GM18505 (cell line): ENCODE data around the gene PRRC2B.

ENCODE experiments used
- ATAC-seq: cut with Tn5 transposase; IDR thresholded peaks from one replicate; pipeline ENCODE4 v1.9.1; 2021; ENCODE audit not compliant: unreplicated experiment
- POLR2A ChIP-seq: IDR thresholded peaks from 4 replicates; pipeline ENCODE4 v1.6.1; 2011; ENCODE audit warnings: borderline replicate concordance; ENCODE audit not compliant: insufficient read depth, insufficient read length; ENCODE audit errors: extremely low read depth

PRRC2B gene

GRCh38 chr9:131407717-131408195 lies 13.9 kb downstream of the PRRC2B start:
- no peak for TF ChIP-seq POLR2A
- ATAC-seq = no peak

- no peak for TF ChIP-seq POLR2A
- no peak for ATAC-seq
Measured at GRCh38 chr9:131409458-131409992, 15.6 kb downstream of the PRRC2B start.

- ATAC-seq = no peak
Measured at GRCh38 chr9:131410044-131410491, 16.2 kb downstream of the PRRC2B start.

GRCh38 chr9:131411719-131412681 lies 18.1 kb downstream of the PRRC2B start:
- no peak for TF ChIP-seq POLR2A
- no peak for ATAC-seq

More at GRCh38 chr9:131410044-131410491, 16.2 kb downstream of the PRRC2B start:
- no peak for TF ChIP-seq POLR2A

GRCh38 chr9:131416509-131416908 lies 22.6 kb downstream of the PRRC2B start:
- no peak for TF ChIP-seq POLR2A
- no peak for ATAC-seq

GRCh38 chr9:131417264-131418142 lies 23.6 kb downstream of the PRRC2B start:
- ATAC-seq = no peak
- no peak for TF ChIP-seq POLR2A

GRCh38 chr9:131418143-131419025 lies 24.5 kb downstream of the PRRC2B start:
- ATAC-seq = no peak
- TF ChIP-seq POLR2A = no peak

DNA sequence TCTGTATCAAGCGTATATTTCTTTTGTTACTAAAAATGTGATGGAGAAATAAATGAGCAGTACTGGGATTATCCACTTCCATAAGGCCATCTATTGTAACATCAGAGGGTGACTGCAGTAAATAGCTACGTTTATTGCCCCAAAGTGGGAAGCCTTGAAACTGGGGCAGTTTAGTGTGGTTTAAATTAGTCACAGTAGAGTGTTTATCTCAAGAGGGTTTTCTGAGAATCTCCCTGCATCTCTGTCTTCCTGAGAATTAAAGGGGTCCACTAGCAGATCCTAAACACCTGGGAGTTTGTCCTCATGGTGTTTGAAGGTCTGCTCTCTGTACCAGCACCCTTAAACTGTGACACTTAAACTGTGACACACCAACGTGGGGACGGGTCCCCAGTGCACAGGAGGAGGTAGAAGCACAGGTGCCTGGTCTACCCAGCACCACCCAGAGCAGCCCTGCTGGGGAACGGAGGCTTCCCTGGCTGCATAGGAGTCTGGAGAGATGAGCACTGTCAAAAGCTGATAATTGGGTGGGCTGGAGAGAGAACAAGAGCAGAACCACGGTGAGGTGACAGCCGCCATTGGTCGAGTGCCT lies 25.2 kb downstream of the PRRC2B start:
- TF ChIP-seq POLR2A = no peak
- ATAC-seq = no peak

DNA sequence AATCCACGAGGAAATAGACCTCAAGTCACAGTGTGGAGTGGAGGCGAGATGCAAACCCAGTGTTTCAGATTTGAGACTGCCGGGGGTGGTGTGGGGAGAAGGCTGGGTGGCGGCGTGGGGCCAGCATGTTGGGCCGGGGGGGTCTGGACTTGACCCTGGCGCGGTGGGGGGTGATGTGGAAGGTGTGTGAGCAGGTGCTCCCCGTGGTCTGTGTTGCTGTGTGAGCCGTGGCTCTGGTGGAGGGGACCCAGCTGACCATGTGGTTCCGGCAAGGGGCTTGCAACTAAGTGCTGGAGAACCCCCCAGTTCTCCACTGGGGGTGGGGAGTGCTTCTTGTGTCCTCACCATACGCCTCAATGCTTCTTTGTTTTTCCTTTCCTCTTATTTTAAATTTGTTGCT lies 25.8 kb downstream of the PRRC2B start:
- TF ChIP-seq POLR2A = no peak
- ATAC-seq = no peak

DNA sequence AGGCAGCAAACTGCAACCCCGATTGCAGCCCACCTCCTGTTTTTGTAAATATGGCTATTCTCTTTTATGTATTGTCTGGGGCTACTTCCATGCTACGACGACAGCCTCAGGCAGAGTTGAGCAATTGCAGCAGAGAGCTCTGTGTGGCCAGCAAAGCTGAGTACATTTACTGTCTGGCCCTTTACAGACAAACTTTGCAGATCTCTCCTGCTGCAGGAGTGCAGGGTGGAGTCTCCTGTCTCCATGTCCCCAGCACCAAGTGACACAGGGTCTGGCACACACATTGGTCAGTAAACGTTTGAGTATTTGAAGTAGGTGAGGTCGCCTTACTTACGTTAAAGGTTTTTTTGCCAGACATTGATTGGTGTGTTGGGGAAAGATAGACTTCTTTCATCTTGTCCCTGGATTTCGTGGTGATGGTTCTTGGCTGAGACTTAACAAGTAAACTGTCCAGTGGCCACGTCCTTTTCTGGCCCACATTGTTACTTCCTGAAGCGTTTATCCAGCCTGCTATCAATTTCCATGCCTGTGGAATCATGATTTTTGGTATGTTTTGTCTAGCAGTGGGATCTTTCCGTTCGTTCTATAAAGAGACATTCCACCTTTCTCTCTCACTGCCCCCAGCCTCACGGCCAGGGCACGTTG lies 27.2 kb downstream of the PRRC2B start:
- TF ChIP-seq POLR2A = no peak
- no peak for ATAC-seq

DNA sequence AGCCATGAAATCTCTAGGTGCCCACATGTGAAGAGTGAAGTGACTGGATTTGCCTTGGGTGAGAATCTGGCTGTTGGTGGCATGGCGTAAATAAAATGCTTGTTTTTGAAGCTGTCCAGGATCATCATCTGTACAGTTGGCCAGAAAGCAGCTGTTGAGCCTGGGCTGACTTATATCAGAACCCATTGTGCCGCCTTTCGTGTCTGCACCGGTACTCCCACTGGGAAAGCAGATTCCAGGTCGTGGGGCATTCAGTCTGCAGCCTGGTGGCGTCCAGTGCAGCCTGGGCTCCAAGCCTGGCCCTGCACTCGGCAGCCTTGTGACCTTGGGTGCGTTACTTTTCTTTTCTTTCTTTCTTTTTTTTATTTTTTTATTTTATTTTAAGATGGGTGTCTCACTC lies 27.8 kb downstream of the PRRC2B start:
- TF ChIP-seq POLR2A = no peak
- no peak for ATAC-seq

DNA sequence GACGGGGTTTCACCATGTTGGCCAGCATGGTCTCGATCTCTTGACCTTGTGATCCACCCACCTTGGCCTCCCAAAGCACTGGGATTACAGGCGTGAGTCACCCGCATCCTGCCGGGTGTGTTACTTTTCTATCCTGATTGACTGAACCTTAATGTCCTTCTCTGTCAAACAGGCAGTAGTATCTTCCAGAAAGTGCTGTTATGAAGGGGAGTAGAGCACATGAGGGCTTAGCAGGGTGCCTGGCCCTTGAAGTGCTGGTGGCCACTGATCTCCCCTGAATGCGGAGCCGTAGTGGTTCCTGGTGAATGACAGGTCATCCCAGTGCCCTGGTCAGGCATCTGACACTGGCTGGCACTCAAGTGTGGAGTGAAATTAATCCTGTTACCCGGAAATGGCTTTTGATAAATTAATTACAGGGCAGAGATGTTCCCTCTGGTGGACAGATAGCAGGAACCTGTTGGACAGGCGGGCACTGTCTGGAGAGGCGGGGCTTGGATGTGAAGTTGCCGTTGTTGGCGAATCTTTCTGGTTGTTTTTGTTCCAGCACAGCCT lies 28.4 kb downstream of the PRRC2B start:
- ATAC-seq = no peak
- TF ChIP-seq POLR2A = no peak

- ATAC-seq = no peak
- TF ChIP-seq POLR2A = no peak
Measured at GRCh38 chr9:131423171-131423581, 29.3 kb downstream of the PRRC2B start.
